Sciatic nerve (tissue), 2 donors: Measurements from ENCODE around the gene MCM9. TPM values are rescaled to one million over a fixed set of nuclear protein-coding genes. Genes with fewer than 3 reads are reported as not detected.
"Not testable (repeated sequence)": the region's sequence is repeated elsewhere in the genome, so short reads cannot be mapped to it uniquely, and the experiment has no call there.

Experiments
- ATAC-seq: fragments of 200-7000 bp; cut with Tn5 transposase; one replicate; pipeline ENCODE4 v1.9.1; 2020; ENCODE audit warnings: mild to moderate bottlenecking, moderate library complexity
- DNase-seq: peaks from one replicate; pipeline ENCODE4 v3.0.0-alpha.2; 2020; ENCODE audit warnings: low spot score
- intact Hi-C: fragments of 100-400 bp; cut with DNase I; formaldehyde crosslinking; loops from one replicate; pipeline ENCODE4 v1.14.2; 2022
- total RNA-seq: library from RNA; stranded (reverse); fragmentation: NEBNext Ultra II Directional; extraction: Animal tissue kit (Norgen Biotek cat#: 25700); gene quantifications from one replicate; pipeline ENCODE4 v1.2.1, GENCODE V29; 2021
- donor health status: DM: no; HTN: no; CAD: no.
- donor health status: DM: no; HTN: no; CAD: no.

The MCM9 gene
- total RNA-seq, 1 donor from 2014 or later, result 20.9 TPM

GRCh38 chr6:118825661-118826060 lies 109.3 kb downstream of the MCM9 start:
- no peak for DNase-seq
- intact Hi-C loops, result no loop called here
- ATAC-seq, result no peak

GRCh38 chr6:118815495-118815894 lies 119.5 kb downstream of the MCM9 start:
- ATAC-seq, result no peak
- intact Hi-C loops, result no loop called here
- DNase-seq, result no peak

- intact Hi-C loops, result no loop called here
- ATAC-seq, result no peak
- DNase-seq, result no peak
Measured at GRCh38 chr6:118813775-118814174, 121.2 kb downstream of the MCM9 start.

- intact Hi-C loops, result no loop called here
- DNase-seq, result no peak
Measured at GRCh38 chr6:118812970-118813369, 122.0 kb downstream of the MCM9 start.

GRCh38 chr6:118810420-118811027 lies 124.4 kb downstream of the MCM9 start:
- intact Hi-C loops, result no loop called here
- ATAC-seq (no peak), DNase-seq (no peak)

More at GRCh38 chr6:118812970-118813369, 122.0 kb downstream of the MCM9 start:
- no peak for ATAC-seq

GRCh38 chr6:118808793-118809638 lies 125.9 kb downstream of the MCM9 start:
- intact Hi-C loops, result loop anchor here (10.0 kb wide), 1 partner anchor 524 kb away; no protein-coding TSS in a partner anchor
- ATAC-seq (no peak), DNase-seq (no peak)

GRCh38 chr6:118804091-118804490 lies 130.9 kb downstream of the MCM9 start:
- DNase-seq, result no peak
- no peak for ATAC-seq
- intact Hi-C loops, result loop anchor here (10.0 kb wide), 1 partner anchor 519 kb away; no protein-coding TSS in a partner anchor

- ATAC-seq (no peak), DNase-seq (no peak)
- intact Hi-C loops, result loop anchor here (10.0 kb wide), 1 partner anchor 516 kb away; no protein-coding TSS in a partner anchor
Measured at GRCh38 chr6:118801257-118801656, 133.7 kb downstream of the MCM9 start.

GRCh38 chr6:118800394-118801071 lies 134.4 kb downstream of the MCM9 start:
- intact Hi-C loops, result loop anchor here (10.0 kb wide), 1 partner anchor 516 kb away; no protein-coding TSS in a partner anchor
- ATAC-seq (peak; percentile 94), DNase-seq (peak; percentile 89)

- DNase-seq (no peak), ATAC-seq (peak; percentile 28)
- intact Hi-C loops, result loop anchor here (10.0 kb wide), 1 partner anchor 515 kb away; no protein-coding TSS in a partner anchor
Measured at GRCh38 chr6:118799826-118800225, 135.1 kb downstream of the MCM9 start.

- intact Hi-C loops, DNase-seq, ATAC-seq: not testable (repeated sequence)
Measured at GRCh38 chr6:118796548-118796947, 138.4 kb downstream of the MCM9 start.

- intact Hi-C loops, result no loop called here
- no peak for DNase-seq
- no peak for ATAC-seq
Measured at GRCh38 chr6:118791499-118791898, 143.5 kb downstream of the MCM9 start.

GRCh38 chr6:118789954-118790353 lies 145.0 kb downstream of the MCM9 start:
- DNase-seq, result no peak
- no peak for ATAC-seq
- intact Hi-C loops, result no loop called here

GRCh38 chr6:118789419-118789818 lies 145.5 kb downstream of the MCM9 start:
- DNase-seq (no peak), ATAC-seq (no peak)
- intact Hi-C loops, result no loop called here

GRCh38 chr6:118788702-118789101 lies 146.3 kb downstream of the MCM9 start:
- intact Hi-C loops, result no loop called here
- ATAC-seq, result no peak
- DNase-seq, result no peak

GRCh38 chr6:118787724-118788423 lies 147.1 kb downstream of the MCM9 start:
- ATAC-seq, result peak; percentile 84
- intact Hi-C loops, result no loop called here
- no peak for DNase-seq

GRCh38 chr6:118786596-118787453 lies 148.1 kb downstream of the MCM9 start:
- DNase-seq (no peak), ATAC-seq (no peak)
- intact Hi-C loops, result no loop called here

- DNase-seq (no peak), ATAC-seq (no peak)
- intact Hi-C loops, result no loop called here
Measured at GRCh38 chr6:118785601-118786000, 149.4 kb downstream of the MCM9 start.
